Fibroblast of mammary gland (primary cell): Measurements from ENCODE around the gene NTM.

Experiments used
- DNase-seq: peaks from one replicate; pipeline ENCODE4 v3.0.0-alpha.2; 2010; ENCODE audit warnings: low read depth
- H3K4me3 ChIP-seq: 2 replicates; pipeline ENCODE4 v1.5.1; 2011; ENCODE audit warnings: low read depth, mild to moderate bottlenecking, low read length, moderate library complexity; ENCODE audit not compliant: control insufficient read depth
- CTCF ChIP-seq: conservative IDR thresholded peaks from 2 replicates; pipeline ENCODE4 v1.5.1; 2011; ENCODE audit warnings: low read depth, low read length, inconsistent platforms; ENCODE audit not compliant: control insufficient read depth, insufficient read depth

The NTM gene

GRCh38 chr11:132048040-132048439, 677.6 kb downstream of the NTM start:
- no peak overlapping the region for H3K4me3 ChIP-seq
- DNase-seq, result no peak
- TF ChIP-seq CTCF, result no peak

GRCh38 chr11:132049205-132049604, 678.8 kb downstream of the NTM start:
- no peak overlapping the region for H3K4me3 ChIP-seq
- no peak for DNase-seq
- TF ChIP-seq CTCF, result no peak

- TF ChIP-seq CTCF, result no peak
- H3K4me3 ChIP-seq, result no peak overlapping the region
- DNase-seq, result no peak
Measured at GRCh38 chr11:132050049-132050448, 679.6 kb downstream of the NTM start.

- no peak for TF ChIP-seq CTCF
Measured at GRCh38 chr11:132050577-132051165, 680.3 kb downstream of the NTM start.

GRCh38 chr11:132051704-132052103, 681.3 kb downstream of the NTM start:
- no peak for DNase-seq
- TF ChIP-seq CTCF, result no peak
- no peak overlapping the region for H3K4me3 ChIP-seq

More at GRCh38 chr11:132050577-132051165, 680.3 kb downstream of the NTM start:
- H3K4me3 ChIP-seq, result no peak overlapping the region
- no peak for DNase-seq

- no peak for DNase-seq
- H3K4me3 ChIP-seq, result no peak overlapping the region
- TF ChIP-seq CTCF, result no peak
Measured at GRCh38 chr11:132052342-132052741, 681.9 kb downstream of the NTM start.

- no peak for TF ChIP-seq CTCF
- no peak overlapping the region for H3K4me3 ChIP-seq
- no peak for DNase-seq
Measured at GRCh38 chr11:132052904-132053303, 682.5 kb downstream of the NTM start.
